ENCODE results near the gene C1QTNF8. TPM values are rescaled to one million over a fixed set of nuclear protein-coding genes. Genes with fewer than 3 reads are reported as not detected.

Gene C1QTNF8
- total RNA-seq, 1 experiment from 2014 or later: not detected

GRCh38 chr16:1043881-1044451, 52.1 kb downstream of the C1QTNF8 start:
- no peaks in the 10 kb centered on the region for H3K9me3 ChIP-seq (ENCODE audit: low read length)
- no peak overlapping the region for H3K27ac ChIP-seq (ENCODE audit: low read length)
- DNase-seq: no peak
- no peak overlapping the region for H3K4me3 ChIP-seq (ENCODE audit: low read length)
- H4K20me1 ChIP-seq (ENCODE audit: insufficient read depth, low read depth, low read length): peaks cover 3% of the 10 kb centered on the region; the same call in 1 of the 2 replicates
- no peaks in the 10 kb centered on the region for H3K79me2 ChIP-seq (ENCODE audit: low read length)
- no peak overlapping the region for H3K4me2 ChIP-seq (ENCODE audit: low read depth, low read length, poor library complexity, severe bottlenecking)
- H3K9ac ChIP-seq (ENCODE audit: low read length): no peak overlapping the region
- no peaks in the 10 kb centered on the region for H3K4me1 ChIP-seq (ENCODE audit: low read length)
- H3K9me2 ChIP-seq (replicated peaks; ENCODE audit: insufficient read depth, low read length): no peaks in the 10 kb centered on the region
- no peaks in the 10 kb centered on the region for H3K27me3 ChIP-seq (ENCODE audit: low read length)
- H3K36me3 ChIP-seq (ENCODE audit: insufficient read depth, low read length): no peaks in the 10 kb centered on the region
- H2AFZ ChIP-seq (ENCODE audit: low read length): no peak overlapping the region

DNA sequence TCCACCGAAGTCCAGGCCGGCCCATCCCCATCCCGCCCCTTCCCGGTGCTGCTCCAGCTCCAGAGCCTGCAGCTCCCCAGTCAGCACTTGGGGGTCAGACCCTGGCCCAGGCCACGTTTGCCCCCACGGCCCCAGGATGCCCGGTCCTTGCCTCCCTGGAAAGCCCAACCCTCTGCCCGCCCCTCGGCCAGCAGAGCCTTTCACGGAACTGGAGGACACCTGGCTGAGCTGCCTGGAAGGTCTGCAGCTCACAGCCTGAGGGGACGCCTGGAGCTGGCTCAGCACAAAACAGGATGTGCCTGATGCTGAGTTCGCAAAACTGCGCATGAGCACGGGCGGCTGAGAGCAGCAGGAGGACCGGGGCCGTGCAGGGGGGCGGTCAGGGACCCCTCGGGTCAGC, 53.2 kb downstream of the C1QTNF8 start:
- DNase-seq: no peak
- no peaks in the 10 kb centered on the region for H3K79me2 ChIP-seq (ENCODE audit: low read length)
- H3K36me3 ChIP-seq (ENCODE audit: insufficient read depth, low read length): no peaks in the 10 kb centered on the region
- H3K9me2 ChIP-seq (replicated peaks; ENCODE audit: insufficient read depth, low read length): no peaks in the 10 kb centered on the region
- no peaks in the 10 kb centered on the region for H3K9me3 ChIP-seq (ENCODE audit: low read length)
- no peaks in the 10 kb centered on the region for H3K27me3 ChIP-seq (ENCODE audit: low read length)
- no peak overlapping the region for H3K27ac ChIP-seq (ENCODE audit: low read length)
- H3K9ac ChIP-seq (ENCODE audit: low read length): no peak overlapping the region
- peaks cover under 1% of the 10 kb centered on the region; the same call in 1 of the 2 replicates for H4K20me1 ChIP-seq (ENCODE audit: insufficient read depth, low read depth, low read length)
- no peak overlapping the region for H3K4me2 ChIP-seq (ENCODE audit: low read depth, low read length, poor library complexity, severe bottlenecking)
- H3K4me1 ChIP-seq (ENCODE audit: low read length): no peaks in the 10 kb centered on the region
- H2AFZ ChIP-seq (ENCODE audit: low read length): no peak overlapping the region
- no peak overlapping the region for H3K4me3 ChIP-seq (ENCODE audit: low read length)

DNA sequence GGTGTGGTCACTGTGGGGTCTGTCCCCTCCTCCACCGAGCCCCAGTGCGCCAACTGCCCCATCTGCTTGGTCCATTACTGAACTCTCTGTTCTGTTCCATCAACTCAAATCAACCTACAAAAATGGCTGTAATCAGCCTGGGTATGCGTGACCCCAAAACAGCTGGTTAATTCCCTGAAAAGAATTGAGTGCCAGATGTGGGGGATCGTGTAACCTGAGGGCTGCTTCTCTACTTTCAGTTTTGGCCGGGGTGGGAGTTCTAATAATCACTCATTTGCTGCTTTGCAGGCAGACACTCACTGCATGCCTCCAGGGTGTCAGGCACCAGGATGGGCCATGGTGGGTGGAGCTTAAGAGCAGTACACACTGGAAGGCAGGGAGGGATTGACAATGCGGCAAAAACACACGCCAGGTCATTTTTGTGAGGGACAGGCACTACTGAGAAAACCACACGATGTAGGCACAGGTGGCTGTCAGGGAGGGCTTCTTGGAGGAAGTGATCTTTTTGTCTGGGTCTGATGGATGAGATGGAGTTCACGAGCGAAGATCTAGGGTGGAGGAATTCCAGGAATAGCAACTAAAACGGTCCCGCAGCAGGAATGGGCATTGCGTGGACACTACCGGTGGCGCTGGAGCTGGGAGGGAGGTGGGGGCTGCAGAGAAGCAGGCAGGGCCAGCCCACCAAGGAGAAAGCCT, 53.8 kb downstream of the C1QTNF8 start:
- Histone ChIP-seq H3K4me1 (ENCODE audit: low read length) (no peaks in the 10 kb centered on the region), H3K4me3 (ENCODE audit: low read length) (no peak overlapping the region), H3K27me3 (ENCODE audit: low read length) (no peaks in the 10 kb centered on the region), H3K9me3 (ENCODE audit: low read length) (no peaks in the 10 kb centered on the region), H3K79me2 (ENCODE audit: low read length) (no peaks in the 10 kb centered on the region), H4K20me1 (ENCODE audit: insufficient read depth, low read depth, low read length) (no peaks in the 10 kb centered on the region), H3K36me3 (ENCODE audit: insufficient read depth, low read length) (no peaks in the 10 kb centered on the region), H3K27ac (ENCODE audit: low read length) (no peak overlapping the region), H3K4me2 (ENCODE audit: low read depth, low read length, poor library complexity, severe bottlenecking) (no peak overlapping the region), H3K9me2 (replicated peaks; ENCODE audit: insufficient read depth, low read length) (no peaks in the 10 kb centered on the region), H3K9ac (ENCODE audit: low read length) (no peak overlapping the region), H2AFZ (ENCODE audit: low read length) (no peak overlapping the region)
- DNase-seq: no peak

DNA sequence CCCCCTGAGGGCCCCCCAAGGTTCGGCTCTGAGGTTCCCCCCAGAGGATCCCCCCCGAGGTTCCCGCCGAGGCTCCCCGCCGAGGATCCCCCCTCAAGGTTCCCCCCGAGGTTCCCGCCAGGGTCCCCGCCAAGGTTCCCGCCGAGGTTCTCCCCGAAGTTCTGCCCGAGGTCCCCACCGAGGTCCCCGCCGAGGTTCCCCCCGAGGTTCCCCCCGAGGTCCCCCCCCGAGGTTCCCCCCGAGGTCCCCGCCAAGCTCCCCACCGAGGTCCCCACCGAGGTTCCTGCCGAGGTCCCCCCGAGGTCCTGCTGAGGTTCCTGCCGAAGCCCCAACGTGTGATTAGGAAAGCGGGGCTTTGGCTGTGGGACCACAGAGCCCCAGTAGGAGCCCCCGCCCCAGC, 55.7 kb downstream of the C1QTNF8 start:
- Histone ChIP-seq H3K27ac (ENCODE audit: low read length) (no peak overlapping the region), H2AFZ (ENCODE audit: low read length) (no peak overlapping the region), H3K9me2 (replicated peaks; ENCODE audit: insufficient read depth, low read length) (no peaks in the 10 kb centered on the region), H3K9me3 (ENCODE audit: low read length) (no peaks in the 10 kb centered on the region), H3K9ac (ENCODE audit: low read length) (no peak overlapping the region), H3K36me3 (ENCODE audit: insufficient read depth, low read length) (no peaks in the 10 kb centered on the region), H3K4me2 (ENCODE audit: low read depth, low read length, poor library complexity, severe bottlenecking) (no peak overlapping the region), H3K27me3 (ENCODE audit: low read length) (no peaks in the 10 kb centered on the region), H3K4me1 (ENCODE audit: low read length) (no peaks in the 10 kb centered on the region), H3K79me2 (ENCODE audit: low read length) (no peaks in the 10 kb centered on the region), H4K20me1 (ENCODE audit: insufficient read depth, low read depth, low read length) (no peaks in the 10 kb centered on the region), H3K4me3 (ENCODE audit: low read length) (no peak overlapping the region)
- DNase-seq: no peak

- Histone ChIP-seq H3K4me2 (ENCODE audit: low read depth, low read length, poor library complexity, severe bottlenecking) (no peak overlapping the region), H3K9ac (ENCODE audit: low read length) (no peak overlapping the region), H3K79me2 (ENCODE audit: low read length) (no peaks in the 10 kb centered on the region), H3K4me3 (ENCODE audit: low read length) (no peak overlapping the region), H3K36me3 (ENCODE audit: insufficient read depth, low read length) (no peaks in the 10 kb centered on the region), H3K9me2 (replicated peaks; ENCODE audit: insufficient read depth, low read length) (no peaks in the 10 kb centered on the region), H3K27ac (ENCODE audit: low read length) (no peak overlapping the region), H2AFZ (ENCODE audit: low read length) (no peak overlapping the region), H4K20me1 (ENCODE audit: insufficient read depth, low read depth, low read length) (no peaks in the 10 kb centered on the region), H3K9me3 (ENCODE audit: low read length) (no peaks in the 10 kb centered on the region), H3K27me3 (ENCODE audit: low read length) (no peaks in the 10 kb centered on the region), H3K4me1 (ENCODE audit: low read length) (no peaks in the 10 kb centered on the region)
- no peak for DNase-seq
Measured at GRCh38 chr16:1039762-1040161, 56.3 kb downstream of the C1QTNF8 start.

GRCh38 chr16:1038932-1039331, 57.1 kb downstream of the C1QTNF8 start:
- H3K27me3 ChIP-seq (ENCODE audit: low read length): no peaks in the 10 kb centered on the region
- no peaks in the 10 kb centered on the region for H3K9me3 ChIP-seq (ENCODE audit: low read length)
- no peak overlapping the region for H3K4me3 ChIP-seq (ENCODE audit: low read length)
- no peaks in the 10 kb centered on the region for H3K79me2 ChIP-seq (ENCODE audit: low read length)
- DNase-seq: no peak
- no peak overlapping the region for H3K9ac ChIP-seq (ENCODE audit: low read length)
- no peaks in the 10 kb centered on the region for H3K4me1 ChIP-seq (ENCODE audit: low read length)
- H4K20me1 ChIP-seq (ENCODE audit: insufficient read depth, low read depth, low read length): no peaks in the 10 kb centered on the region
- no peaks in the 10 kb centered on the region for H3K36me3 ChIP-seq (ENCODE audit: insufficient read depth, low read length)
- H3K27ac ChIP-seq (ENCODE audit: low read length): no peak overlapping the region
- no peaks in the 10 kb centered on the region for H3K9me2 ChIP-seq (replicated peaks; ENCODE audit: insufficient read depth, low read length)
- H3K4me2 ChIP-seq (ENCODE audit: low read depth, low read length, poor library complexity, severe bottlenecking): no peak overlapping the region
- no peak overlapping the region for H2AFZ ChIP-seq (ENCODE audit: low read length)

Other genes starting within 250 kb of the C1QTNF8 start
- gene LMF1, start 125.3 kb downstream of the C1QTNF8 start, total RNA-seq (2014; rRNA removed; shearing (Covaris generic); ENCODE audit: low replicate concordance): 12.2 and 16.7 TPM in 2 replicates
- gene SOX8, start 114.5 kb downstream of the C1QTNF8 start, total RNA-seq (2014; rRNA removed; shearing (Covaris generic); ENCODE audit: low replicate concordance): not detected in 2 replicates
- gene SSTR5, start 23.5 kb downstream of the C1QTNF8 start, total RNA-seq (2014; rRNA removed; shearing (Covaris generic); ENCODE audit: low replicate concordance): not detected in 2 replicates
- not detected in 2 replicates for gene CACNA1H, start 56.9 kb upstream of the C1QTNF8 start, total RNA-seq (2014; rRNA removed; shearing (Covaris generic); ENCODE audit: low replicate concordance)
- gene TPSG1, start 129.0 kb upstream of the C1QTNF8 start, total RNA-seq (2014; rRNA removed; shearing (Covaris generic); ENCODE audit: low replicate concordance): not detected in 2 replicates
- gene TPSB2, start 133.9 kb upstream of the C1QTNF8 start, total RNA-seq (2014; rRNA removed; shearing (Covaris generic); ENCODE audit: low replicate concordance): not detected in 2 replicates
- gene TPSAB1, start 144.5 kb upstream of the C1QTNF8 start, total RNA-seq (2014; rRNA removed; shearing (Covaris generic); ENCODE audit: low replicate concordance): not detected in 2 replicates
- gene TPSD1, start 159.8 kb upstream of the C1QTNF8 start, total RNA-seq (2014; rRNA removed; shearing (Covaris generic); ENCODE audit: low replicate concordance): not detected in 2 replicates
- 53.7 and 78.1 TPM in 2 replicates for gene UBE2I, start 213.4 kb upstream of the C1QTNF8 start, total RNA-seq (2014; rRNA removed; shearing (Covaris generic); ENCODE audit: low replicate concordance)
- gene BAIAP3, start 237.4 kb upstream of the C1QTNF8 start, total RNA-seq (2014; rRNA removed; shearing (Covaris generic); ENCODE audit: low replicate concordance): 0.18 TPM in 1 of 2 replicates, not detected in the other

All from Karpas-422 (cell line).